ENCODE results near the gene ADRB1.

ADRB1 gene

DNA sequence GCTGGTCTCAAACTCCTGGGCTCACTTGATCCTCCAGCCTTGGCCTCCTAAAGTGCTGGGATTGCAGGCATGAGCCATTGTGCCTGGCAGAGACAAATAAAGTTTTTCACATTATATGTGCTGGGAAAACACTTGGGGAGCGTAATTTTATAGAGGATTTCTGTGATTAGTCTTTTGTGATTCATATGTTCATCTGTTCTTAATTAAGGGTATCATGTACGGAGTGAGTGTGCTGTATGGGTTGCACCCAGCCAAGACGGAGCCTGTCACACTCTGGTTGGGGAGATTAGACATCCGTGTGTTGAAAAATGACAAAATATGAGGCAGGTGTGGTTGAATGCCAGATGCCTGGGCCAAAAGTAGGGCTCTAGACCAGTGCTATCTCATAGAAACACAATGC is 10.3 kb downstream of the ADRB1 start:
- DNase-seq (ENCODE audit: low read depth in 1 of 2, low spot score in 1 of 2) = no peak

GRCh38 chr10:114057855-114058254 is 14.2 kb downstream of the ADRB1 start:
- DNase-seq (ENCODE audit: low read depth in 1 of 2, low spot score in 1 of 2) = no peak

DNA sequence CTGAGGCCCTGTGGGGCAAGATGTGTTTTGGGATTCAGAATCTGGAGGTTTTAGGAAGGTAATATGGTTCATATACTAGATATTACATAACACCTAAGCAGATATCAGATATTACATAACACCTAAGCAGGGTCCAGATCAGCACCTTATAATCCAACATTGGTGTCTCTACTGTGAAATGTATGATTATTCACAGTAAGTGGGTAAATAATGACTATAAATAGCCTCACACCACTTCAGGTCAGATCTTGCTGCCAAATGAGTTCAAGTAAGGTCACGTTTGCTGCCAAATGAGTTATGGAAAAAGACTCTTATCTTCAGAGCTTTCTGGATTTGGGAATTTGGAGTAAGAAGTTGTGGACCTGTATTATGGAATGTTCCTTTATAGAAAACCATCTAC is 14.6 kb downstream of the ADRB1 start:
- no peak for DNase-seq (ENCODE audit: low read depth in 1 of 2, low spot score in 1 of 2)

DNA sequence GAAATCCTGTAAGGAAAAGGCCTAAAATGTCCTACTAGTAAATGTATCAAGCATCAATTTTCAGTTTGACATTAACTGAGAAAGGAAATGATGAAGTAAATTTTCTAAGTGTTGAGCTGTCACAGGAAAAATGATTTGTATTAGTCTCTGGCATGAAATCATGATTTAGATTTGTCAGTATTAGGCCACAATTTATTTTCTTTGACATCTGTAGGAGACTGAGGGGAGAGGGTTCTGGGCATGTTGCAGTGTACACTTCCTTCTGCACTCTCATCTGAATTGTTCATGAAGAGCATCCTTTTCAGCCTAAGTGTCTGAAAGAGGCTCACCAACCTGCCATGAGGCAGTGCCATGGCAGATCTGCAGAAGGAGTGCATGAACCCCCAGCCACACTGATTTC is 15.9 kb downstream of the ADRB1 start:
- no peak for DNase-seq (ENCODE audit: low read depth in 1 of 2, low spot score in 1 of 2)

DNA sequence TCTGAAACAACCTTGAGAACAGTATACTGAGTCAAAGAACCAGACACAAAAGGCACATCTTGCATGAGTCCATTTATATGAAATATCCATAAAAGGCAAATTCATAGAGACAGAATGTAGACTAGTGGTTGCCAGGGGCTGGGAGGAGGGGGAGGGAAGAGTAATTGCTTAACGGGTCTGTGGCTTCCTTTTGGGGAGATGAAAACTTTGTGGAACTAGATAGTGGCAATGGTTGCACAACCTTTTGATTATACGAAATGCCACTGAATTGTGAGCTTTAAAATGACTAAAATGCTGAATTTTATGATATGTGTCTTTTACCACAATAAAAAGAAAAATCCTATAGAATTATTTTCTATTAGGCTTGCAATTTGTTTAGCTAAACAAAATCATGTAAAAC is 16.8 kb downstream of the ADRB1 start:
- no peak for DNase-seq (ENCODE audit: low read depth in 1 of 2, low spot score in 1 of 2)

DNA sequence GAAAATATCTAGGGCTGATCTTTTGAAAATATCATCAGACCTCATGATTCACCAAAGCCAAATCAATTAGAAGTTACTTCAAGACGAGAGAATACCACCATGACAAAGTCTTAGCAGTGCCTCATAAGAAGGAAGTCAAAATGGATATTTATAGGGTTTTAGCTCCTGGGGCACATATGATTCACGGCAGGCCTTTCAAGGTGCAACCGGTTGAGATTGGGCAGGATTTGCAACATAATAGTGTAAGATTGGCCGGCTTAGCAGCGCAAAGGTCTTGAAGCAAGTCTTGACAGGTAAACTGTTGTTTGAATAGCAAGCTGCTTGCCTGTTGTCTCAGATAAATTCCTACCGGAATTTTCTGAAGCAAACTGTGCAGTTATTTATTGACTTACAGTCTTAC is 17.5 kb downstream of the ADRB1 start:
- DNase-seq (ENCODE audit: low read depth in 1 of 2, low spot score in 1 of 2) = no peak

GRCh38 chr10:114061789-114062188 is 18.1 kb downstream of the ADRB1 start:
- no peak for DNase-seq (ENCODE audit: low read depth in 1 of 2, low spot score in 1 of 2)

- DNase-seq (ENCODE audit: low read depth in 1 of 2, low spot score in 1 of 2) = no peak
These were observed 20.7 kb downstream of the ADRB1 start for GRCh38 chr10:114064151-114065048.

GRCh38 chr10:114065049-114065435 is 21.4 kb downstream of the ADRB1 start:
- no peak for DNase-seq (ENCODE audit: low read depth in 1 of 2, low spot score in 1 of 2)

- no peak for DNase-seq (ENCODE audit: low read depth in 1 of 2, low spot score in 1 of 2)
These were observed 24.5 kb downstream of the ADRB1 start for GRCh38 chr10:114068054-114068707.

- DNase-seq (ENCODE audit: low read depth in 1 of 2, low spot score in 1 of 2) = no peak
These were observed 27.0 kb downstream of the ADRB1 start for GRCh38 chr10:114070710-114071109.

GRCh38 chr10:114071178-114071577 is 27.5 kb downstream of the ADRB1 start:
- no peak for DNase-seq (ENCODE audit: low read depth in 1 of 2, low spot score in 1 of 2)

DNA sequence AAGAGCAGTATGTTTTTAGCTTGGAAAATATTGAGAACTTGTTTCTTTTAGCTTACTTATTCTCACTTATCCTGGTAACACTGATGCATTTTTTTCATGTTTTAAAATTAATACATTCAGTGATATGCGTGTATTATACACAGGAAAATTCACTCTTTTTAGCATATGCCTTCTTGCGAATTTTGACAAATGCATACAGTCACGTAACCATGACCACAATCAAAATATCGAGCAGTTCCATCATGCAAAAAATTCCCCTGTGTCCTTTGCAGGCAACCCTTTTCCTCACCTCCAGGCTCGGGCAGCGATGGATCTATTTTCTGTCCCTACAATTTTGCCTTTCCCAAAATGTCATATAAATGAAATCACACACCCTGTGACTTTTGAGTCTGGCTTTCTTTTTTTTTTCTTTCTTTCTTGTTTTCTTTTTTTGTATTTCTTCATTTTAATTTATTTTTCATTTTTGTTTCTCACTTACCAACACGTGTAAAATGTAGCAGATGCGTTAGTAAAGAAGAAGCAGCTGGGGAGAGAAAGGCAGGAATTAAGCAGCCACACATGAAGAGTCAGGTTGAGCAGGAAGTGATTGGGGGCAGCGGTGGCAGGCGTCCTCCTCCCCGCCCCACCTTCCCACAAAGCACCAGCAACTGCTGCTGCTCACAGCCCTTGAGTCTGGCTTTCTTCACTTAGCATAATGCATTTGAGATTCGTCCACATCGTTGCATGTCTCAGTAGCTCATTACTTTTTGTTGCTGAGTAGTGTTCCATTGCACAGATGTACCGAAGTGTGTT is 29.9 kb downstream of the ADRB1 start:
- no peak for DNase-seq (ENCODE audit: low read depth in 1 of 2, low spot score in 1 of 2)

GRCh38 chr10:114075093-114075492 is 31.4 kb downstream of the ADRB1 start:
- DNase-seq (ENCODE audit: low read depth in 1 of 2, low spot score in 1 of 2) = no peak

DNA sequence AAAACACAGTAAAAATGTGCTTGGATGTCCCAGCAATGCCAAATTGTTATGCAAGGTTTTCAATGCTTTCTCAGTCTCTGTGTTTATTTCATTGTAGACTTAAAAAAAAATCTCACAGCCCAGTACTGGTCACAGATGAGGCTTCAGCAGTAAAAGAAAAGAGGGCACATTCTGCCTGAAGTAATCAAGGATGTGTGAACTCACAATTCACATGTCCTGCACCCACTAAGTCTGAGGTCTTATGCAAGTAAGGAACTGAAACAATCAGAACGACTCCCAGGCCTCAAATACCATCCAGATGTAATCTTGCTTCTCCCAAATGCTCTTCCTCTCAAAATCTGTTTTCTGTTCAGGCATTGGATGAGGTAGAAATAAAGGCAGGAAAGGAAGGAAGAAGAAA is 33.7 kb downstream of the ADRB1 start:
- DNase-seq (ENCODE audit: low read depth in 1 of 2, low spot score in 1 of 2) = no peak

- no peak for DNase-seq (ENCODE audit: low read depth in 1 of 2, low spot score in 1 of 2)
These were observed 34.2 kb downstream of the ADRB1 start for GRCh38 chr10:114077815-114078219.

- DNase-seq (ENCODE audit: low read depth in 1 of 2, low spot score in 1 of 2) = no peak
These were observed 34.7 kb downstream of the ADRB1 start for GRCh38 chr10:114078346-114078745.

GRCh38 chr10:114079421-114079820 is 35.8 kb downstream of the ADRB1 start:
- DNase-seq (ENCODE audit: low read depth in 1 of 2, low spot score in 1 of 2) = no peak

- DNase-seq (ENCODE audit: low read depth in 1 of 2, low spot score in 1 of 2) = no peak
These were observed 38.4 kb downstream of the ADRB1 start for GRCh38 chr10:114081911-114082583.

- DNase-seq (ENCODE audit: low read depth in 1 of 2, low spot score in 1 of 2) = no peak
These were observed 39.4 kb downstream of the ADRB1 start for GRCh38 chr10:114083040-114083439.

- no peak for DNase-seq (ENCODE audit: low read depth in 1 of 2, low spot score in 1 of 2)
These were observed 40.5 kb downstream of the ADRB1 start for GRCh38 chr10:114084215-114084614.

Measured in activated T-helper 1 cell treated with anti-CD3 and anti-CD28 coated beads, Interleukin-2, amount 50 U/mL, for 16 hours (primary cell).